GM18867 (cell line): ENCODE data around the gene RAET1G.

Experiments used
- ATAC-seq: cut with Tn5 transposase; IDR thresholded peaks from one replicate; pipeline ENCODE4 v1.9.1; 2021; ENCODE audit warnings: mild to moderate bottlenecking, moderate library complexity; ENCODE audit not compliant: unreplicated experiment

RAET1G gene

DNA sequence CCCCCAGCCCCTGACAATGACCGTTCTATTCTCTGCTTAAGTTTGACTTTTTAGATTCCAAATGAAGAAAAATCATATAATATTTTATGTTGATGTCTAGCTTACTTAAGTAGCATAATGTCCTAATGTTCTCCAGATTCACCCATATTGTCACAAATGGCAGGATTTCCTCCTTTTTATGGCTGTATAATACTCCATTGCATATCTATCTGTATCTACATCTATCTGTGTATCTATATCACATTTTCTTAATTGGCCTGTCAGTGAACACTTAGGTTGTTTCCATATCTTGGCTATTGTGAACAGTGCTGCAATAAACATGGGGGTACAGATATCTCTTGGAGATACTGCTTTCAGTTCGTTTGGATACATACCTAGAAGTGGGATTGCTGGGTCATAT, 51.7 kb downstream of the RAET1G start:
- ATAC-seq, result no peak

- ATAC-seq, result no peak
Measured at GRCh38 chr6:149869275-149869892, 53.5 kb downstream of the RAET1G start.

- ATAC-seq, result no peak
Measured at GRCh38 chr6:149867876-149868640, 54.9 kb downstream of the RAET1G start.
